DND-41 (cell line): ENCODE measurements around the gene CKMT1B.
"Not testable (repeated sequence)": the region's sequence is repeated elsewhere in the genome, so short reads cannot be mapped to it uniquely, and the experiment has no call there.

Experiments
- ATAC-seq: fragments of 200-7000 bp; cut with Tn5 transposase; 3 replicates; pipeline ENCODE4 v1.9.1; 2021; ENCODE audit warnings: low read depth; ENCODE audit not compliant: insufficient read depth
- DNase-seq: peaks from one replicate; pipeline ENCODE4 v3.0.0-alpha.2; 2020
- H2AFZ ChIP-seq: 2 replicates; pipeline ENCODE4 v1.6.0; 2012; ENCODE audit warnings: low read depth, low read length
- H3K27ac ChIP-seq: 2 replicates; pipeline ENCODE4 v1.5.1; 2012; ENCODE audit warnings: low read length, inconsistent platforms
- H3K27me3 ChIP-seq: fragments of 200-600 bp; sonication (generic); 2 replicates; pipeline ENCODE4 v1.6.0; 2012; ENCODE audit warnings: low read length, mild to moderate bottlenecking, inconsistent platforms; ENCODE audit not compliant: insufficient read depth, poor library complexity
- H3K36me3 ChIP-seq: 2 replicates; pipeline ENCODE4 v1.5.1; 2012; ENCODE audit warnings: low read length, inconsistent platforms; ENCODE audit not compliant: insufficient read depth
- H3K4me1 ChIP-seq: 2 replicates; pipeline ENCODE4 v1.5.1; 2012; ENCODE audit warnings: mild to moderate bottlenecking, low read length; ENCODE audit not compliant: insufficient read depth
- H3K4me2 ChIP-seq: 2 replicates; pipeline ENCODE4 v1.6.0; 2012; ENCODE audit warnings: mild to moderate bottlenecking, moderate library complexity, low read length, inconsistent platforms; ENCODE audit not compliant: insufficient read depth
- H3K4me3 ChIP-seq, 2 experiments: fragments of 200-600 bp in 1 of 2; shearing (Covaris generic) in 1 of 2; 2 replicates each; pipeline ENCODE4 v1.5.1; 2012 to 2016; ENCODE audit warnings: inconsistent platforms in 2 of 2, low read length in 2 of 2, mild to moderate bottlenecking in 2 of 2, low read depth in 1 of 2, moderate library complexity in 1 of 2
- H3K79me2 ChIP-seq: 2 replicates; pipeline ENCODE4 v1.6.0; 2012; ENCODE audit warnings: low read length, inconsistent platforms; ENCODE audit not compliant: insufficient read depth
- H3K9ac ChIP-seq: 2 replicates; pipeline ENCODE4 v1.6.0; 2012; ENCODE audit warnings: low read depth, mild to moderate bottlenecking, inconsistent platforms, low read length, moderate library complexity
- H3K9me3 ChIP-seq: 2 replicates; pipeline ENCODE4 v1.5.1; 2012; ENCODE audit warnings: low read length, moderate library complexity, mild to moderate bottlenecking, inconsistent platforms; ENCODE audit not compliant: insufficient read depth, severe bottlenecking
- H4K20me1 ChIP-seq: 2 replicates; pipeline ENCODE4 v1.6.0; 2012; ENCODE audit warnings: low read length; ENCODE audit not compliant: insufficient read depth

Gene CKMT1B

DNA sequence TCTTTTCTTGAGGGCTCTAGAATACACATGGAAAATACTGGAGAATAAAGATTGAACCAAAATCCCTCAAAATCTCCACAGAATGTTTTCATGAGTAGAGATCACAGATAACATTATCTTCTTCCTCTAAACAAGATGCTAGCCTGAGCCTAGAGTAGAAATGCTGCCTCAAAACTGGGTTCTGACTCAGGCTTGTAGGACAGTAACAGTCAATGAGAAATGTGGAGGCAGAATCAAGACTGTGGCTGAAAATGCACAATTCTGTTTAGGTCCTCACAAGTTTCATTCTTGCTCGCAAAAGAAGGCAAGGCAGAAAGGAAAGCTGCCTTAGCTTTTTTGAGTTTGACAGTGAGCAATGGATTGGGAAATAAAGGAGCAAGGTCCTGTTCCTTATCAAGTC, 19.2 kb upstream of the CKMT1B start:
- not testable (repeated sequence) for ATAC-seq, H3K4me2 ChIP-seq, DNase-seq, H3K27ac ChIP-seq, H3K36me3 ChIP-seq, H2AFZ ChIP-seq, H3K9ac ChIP-seq, H3K4me1 ChIP-seq, H3K4me3 ChIP-seq, H3K27me3 ChIP-seq, H3K9me3 ChIP-seq, H3K79me2 ChIP-seq, H4K20me1 ChIP-seq

DNA sequence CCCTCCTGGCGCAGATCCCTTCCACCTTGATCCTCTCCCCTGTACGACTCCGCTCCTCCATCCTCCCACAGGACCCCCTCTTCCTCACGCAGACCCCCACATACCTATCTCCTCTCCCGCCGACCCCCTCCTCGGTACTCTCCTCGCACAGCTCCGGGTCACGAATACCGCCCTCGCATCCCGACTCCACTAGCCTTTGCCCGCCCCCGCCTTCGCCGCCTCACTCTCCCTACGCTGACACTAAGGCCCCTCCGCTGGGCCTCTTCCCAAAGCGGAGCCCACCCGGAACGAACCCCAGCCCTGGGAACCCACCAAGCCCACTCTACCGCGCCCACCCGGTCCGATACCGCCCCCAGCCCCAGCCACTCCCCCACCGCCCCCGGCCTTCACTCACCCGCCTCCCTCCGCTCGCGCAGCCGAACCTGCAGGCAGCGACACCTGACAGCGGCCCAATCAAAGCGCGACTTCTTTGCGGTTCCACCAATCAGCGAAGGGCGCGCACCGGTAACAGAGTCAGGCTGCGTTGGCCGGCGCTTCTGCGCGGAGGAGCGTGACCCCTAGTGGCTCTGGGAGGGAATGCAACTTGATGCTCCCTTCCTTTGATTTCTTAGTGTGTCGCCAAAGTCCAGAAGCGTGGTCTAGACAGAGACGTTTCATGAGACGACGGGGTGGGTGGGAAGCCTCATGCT, 3.9 kb upstream of the CKMT1B start, which contains the start of gene PPIP5K1:
Gene PPIP5K1 (minus strand): TSS at position 431 of the 689 bp plus-strand sequence. CDS start 5,704 bp downstream, outside the sequence.
- H3K27me3 ChIP-seq, H2AFZ ChIP-seq, H3K27ac ChIP-seq, H3K79me2 ChIP-seq, H4K20me1 ChIP-seq, H3K9me3 ChIP-seq, H3K4me2 ChIP-seq, DNase-seq, H3K4me3 ChIP-seq, H3K36me3 ChIP-seq, H3K4me1 ChIP-seq, H3K9ac ChIP-seq: not testable (repeated sequence)
- ATAC-seq, result peak; percentile 99

DNA sequence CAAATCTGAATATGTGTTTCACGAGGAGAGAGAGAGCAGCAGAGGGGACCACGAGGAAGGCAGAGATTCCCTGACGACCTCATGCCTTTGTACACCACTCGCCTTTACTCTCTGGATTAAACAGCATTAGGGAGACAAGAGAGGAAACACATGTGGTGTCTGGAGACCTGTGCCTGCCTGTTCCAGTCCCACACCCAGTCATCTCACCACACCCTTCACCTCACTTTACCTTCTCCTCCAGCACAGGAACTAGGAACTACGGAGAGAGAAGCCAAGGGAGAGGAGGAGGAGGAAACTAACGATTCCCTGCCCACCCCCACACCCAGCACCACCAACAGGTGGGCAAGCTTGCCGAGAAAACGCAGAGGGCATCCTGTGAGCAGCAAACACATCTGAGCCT, 986 bp upstream of the CKMT1B start:
- not testable (repeated sequence) for H3K27me3 ChIP-seq, H3K4me3 ChIP-seq, H4K20me1 ChIP-seq, ATAC-seq, H3K9ac ChIP-seq, H2AFZ ChIP-seq, H3K36me3 ChIP-seq, H3K27ac ChIP-seq, H3K9me3 ChIP-seq, H3K4me1 ChIP-seq, H3K4me2 ChIP-seq, H3K79me2 ChIP-seq, DNase-seq

GRCh38 chr15:43599131-43599530, 5.3 kb downstream of the CKMT1B start:
- not testable (repeated sequence) for H3K79me2 ChIP-seq, H4K20me1 ChIP-seq, H3K36me3 ChIP-seq, DNase-seq, H3K9me3 ChIP-seq, H3K4me1 ChIP-seq, H3K9ac ChIP-seq, H3K4me2 ChIP-seq, ATAC-seq, H3K4me3 ChIP-seq, H3K27me3 ChIP-seq, H3K27ac ChIP-seq, H2AFZ ChIP-seq

- DNase-seq, H4K20me1 ChIP-seq, H3K9me3 ChIP-seq, H3K4me3 ChIP-seq, H3K9ac ChIP-seq, ATAC-seq, H3K27ac ChIP-seq, H3K4me2 ChIP-seq, H3K36me3 ChIP-seq, H3K27me3 ChIP-seq, H2AFZ ChIP-seq, H3K79me2 ChIP-seq, H3K4me1 ChIP-seq: not testable (repeated sequence)
Observed at GRCh38 chr15:43600200-43600599, 6.4 kb downstream of the CKMT1B start.

DNA sequence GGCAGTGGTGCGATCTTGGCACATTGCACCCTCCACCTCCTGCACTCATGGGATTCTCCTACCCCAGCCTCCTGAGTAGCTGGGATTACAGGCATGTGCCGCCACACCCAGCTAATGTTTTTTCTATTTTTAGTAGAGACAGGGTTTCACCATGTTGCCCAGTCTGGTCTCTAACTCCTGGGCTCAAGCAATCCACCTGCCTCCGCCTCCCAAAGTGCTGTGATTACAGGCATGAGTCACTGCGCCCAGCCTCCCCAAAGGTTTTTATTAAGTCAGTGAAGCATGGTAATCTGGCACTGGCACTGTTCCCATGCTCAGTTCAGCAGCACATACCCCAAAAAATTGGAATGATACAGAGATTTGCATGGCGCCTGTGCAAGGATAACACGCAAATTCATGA, 8.4 kb downstream of the CKMT1B start:
- not testable (repeated sequence) for H4K20me1 ChIP-seq, H3K4me3 ChIP-seq, H3K27ac ChIP-seq, H3K4me1 ChIP-seq, DNase-seq, H3K27me3 ChIP-seq, H3K36me3 ChIP-seq, H2AFZ ChIP-seq, ATAC-seq, H3K79me2 ChIP-seq, H3K9ac ChIP-seq, H3K9me3 ChIP-seq, H3K4me2 ChIP-seq

GRCh38 chr15:43617750-43618149, 23.9 kb downstream of the CKMT1B start:
- not testable (repeated sequence) for ATAC-seq

GRCh38 chr15:43618700-43619099, 24.9 kb downstream of the CKMT1B start, which contains the start of gene STRC:
Gene STRC (minus strand): TSS chr15:43618800. CDS start chr15:43618722, 78 bp downstream.
- not testable (repeated sequence) for H3K4me2 ChIP-seq, H2AFZ ChIP-seq, H3K9ac ChIP-seq, H3K4me3 ChIP-seq, H3K79me2 ChIP-seq, H4K20me1 ChIP-seq, DNase-seq, H3K27ac ChIP-seq, H3K4me1 ChIP-seq, H3K27me3 ChIP-seq, H3K9me3 ChIP-seq, ATAC-seq, H3K36me3 ChIP-seq

More at GRCh38 chr15:43617750-43618149, 23.9 kb downstream of the CKMT1B start:
- not testable (repeated sequence) for H3K36me3 ChIP-seq, H2AFZ ChIP-seq, H3K27me3 ChIP-seq, H3K27ac ChIP-seq, H3K4me2 ChIP-seq, H4K20me1 ChIP-seq, DNase-seq, H3K4me1 ChIP-seq, H3K9me3 ChIP-seq, H3K9ac ChIP-seq, H3K79me2 ChIP-seq, H3K4me3 ChIP-seq
